Parathyroid adenoma (tissue), 2 donors: ENCODE results near the gene NCKAP5.

Experiments
- H2AFZ ChIP-seq: fragments of 300-600 bp; sonication (generic); one replicate; pipeline ENCODE4 v1.7.0; 2017; ENCODE audit warnings: antibody characterized with exemption, mild to moderate bottlenecking
- H3K27ac ChIP-seq: fragments of 300-600 bp; sonication (generic); one replicate; pipeline ENCODE4 v1.7.0; 2017
- H3K27me3 ChIP-seq: fragments of 300-600 bp; sonication (generic); one replicate; pipeline ENCODE4 v1.7.0; 2017; ENCODE audit warnings: low read length; ENCODE audit not compliant: control insufficient read depth, insufficient read depth
- H3K36me3 ChIP-seq: fragments of 300-600 bp; sonication (generic); one replicate; pipeline ENCODE4 v1.7.0; 2017; ENCODE audit warnings: low read length; ENCODE audit not compliant: control insufficient read depth, insufficient read depth
- H3K4me1 ChIP-seq: fragments of 300-600 bp; sonication (generic); one replicate; pipeline ENCODE4 v1.7.0; 2017; ENCODE audit warnings: control low read depth
- H3K4me2 ChIP-seq: fragments of 300-600 bp; sonication (generic); one replicate; pipeline ENCODE4 v1.7.0; 2017; ENCODE audit warnings: low read length
- H3K4me3 ChIP-seq: fragments of 300-600 bp; sonication (generic); one replicate; pipeline ENCODE4 v1.7.0; 2017; ENCODE audit warnings: low read depth, low read length
- H3K79me2 ChIP-seq: fragments of 300-600 bp; sonication (generic); one replicate; pipeline ENCODE4 v1.7.0; 2017; ENCODE audit warnings: control low read depth
- H3K9ac ChIP-seq: fragments of 300-600 bp; sonication (generic); one replicate; pipeline ENCODE4 v1.7.0; 2017; ENCODE audit warnings: mild to moderate bottlenecking
- H3K9me3 ChIP-seq: fragments of 300-600 bp; sonication (generic); one replicate; pipeline ENCODE4 v1.7.0; 2017; ENCODE audit warnings: low read length; ENCODE audit not compliant: control insufficient read depth
- TF ChIP-seq, protein P1 (sequence below): fragments of 300-600 bp; sonication (generic); IDR thresholded peaks from one replicate; pipeline ENCODE4 v1.7.0; 2017; ENCODE audit warnings: antibody characterized with exemption, mild to moderate bottlenecking
- donor health status: primary hyperparathyroidism.

Gene NCKAP5

DNA sequence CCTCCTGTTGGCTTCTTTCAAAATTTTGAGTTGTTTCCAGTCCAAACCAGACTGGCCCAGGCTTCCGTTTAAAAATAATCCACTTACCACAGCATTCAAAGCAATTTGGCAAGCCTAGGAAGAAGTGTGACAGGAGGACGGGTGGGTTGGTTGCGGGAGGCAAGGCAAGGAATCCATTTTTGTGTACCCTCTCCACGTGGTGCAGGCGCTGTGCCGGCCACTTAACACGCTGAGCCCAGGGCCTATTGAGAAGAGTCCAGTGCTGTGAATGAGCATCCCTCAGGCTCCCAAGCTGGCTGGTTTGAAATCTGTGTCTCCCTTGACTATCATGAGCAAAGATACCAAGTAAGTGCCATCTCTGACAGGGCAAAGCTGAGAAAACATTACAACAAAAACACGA lies 160.9 kb downstream of the NCKAP5 start:
- Histone ChIP-seq H3K27me3 (no peaks in the 10 kb centered on the region), H3K4me3 (no peak overlapping the region), H3K36me3 (no peaks in the 10 kb centered on the region), H3K4me1 (no peaks in the 10 kb centered on the region), H3K4me2 (no peak overlapping the region), H3K27ac (no peak overlapping the region), H3K79me2 (no peaks in the 10 kb centered on the region), H3K9ac (no peak overlapping the region), H3K9me3 (no peaks in the 10 kb centered on the region), H2AFZ (no peak overlapping the region)
- TF ChIP-seq, protein P1, sequence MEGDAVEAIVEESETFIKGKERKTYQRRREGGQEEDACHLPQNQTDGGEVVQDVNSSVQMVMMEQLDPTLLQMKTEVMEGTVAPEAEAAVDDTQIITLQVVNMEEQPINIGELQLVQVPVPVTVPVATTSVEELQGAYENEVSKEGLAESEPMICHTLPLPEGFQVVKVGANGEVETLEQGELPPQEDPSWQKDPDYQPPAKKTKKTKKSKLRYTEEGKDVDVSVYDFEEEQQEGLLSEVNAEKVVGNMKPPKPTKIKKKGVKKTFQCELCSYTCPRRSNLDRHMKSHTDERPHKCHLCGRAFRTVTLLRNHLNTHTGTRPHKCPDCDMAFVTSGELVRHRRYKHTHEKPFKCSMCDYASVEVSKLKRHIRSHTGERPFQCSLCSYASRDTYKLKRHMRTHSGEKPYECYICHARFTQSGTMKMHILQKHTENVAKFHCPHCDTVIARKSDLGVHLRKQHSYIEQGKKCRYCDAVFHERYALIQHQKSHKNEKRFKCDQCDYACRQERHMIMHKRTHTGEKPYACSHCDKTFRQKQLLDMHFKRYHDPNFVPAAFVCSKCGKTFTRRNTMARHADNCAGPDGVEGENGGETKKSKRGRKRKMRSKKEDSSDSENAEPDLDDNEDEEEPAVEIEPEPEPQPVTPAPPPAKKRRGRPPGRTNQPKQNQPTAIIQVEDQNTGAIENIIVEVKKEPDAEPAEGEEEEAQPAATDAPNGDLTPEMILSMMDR = no peak

DNA sequence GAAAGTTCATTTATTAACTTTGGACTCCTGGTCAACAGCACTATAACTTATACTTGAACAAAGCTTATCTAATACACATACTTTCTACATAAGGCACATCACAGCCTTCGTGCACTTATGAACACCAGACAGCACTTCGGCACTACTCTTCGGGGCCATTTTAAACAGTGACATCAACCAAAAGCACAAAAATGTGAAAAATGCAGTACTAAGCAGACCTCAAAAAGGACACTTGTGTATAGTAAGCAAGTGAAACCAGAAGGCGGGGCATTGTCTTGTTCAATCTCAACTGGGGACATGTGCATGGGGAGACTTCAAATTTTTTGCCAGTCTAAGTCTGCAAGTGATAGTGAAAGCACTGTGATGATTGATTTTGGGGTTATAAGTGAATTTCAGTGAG lies 163.0 kb downstream of the NCKAP5 start:
- Histone ChIP-seq H3K4me3 (no peak overlapping the region), H2AFZ (no peak overlapping the region), H3K4me2 (no peak overlapping the region), H3K4me1 (no peaks in the 10 kb centered on the region), H3K9me3 (no peaks in the 10 kb centered on the region), H3K9ac (no peak overlapping the region), H3K27me3 (no peaks in the 10 kb centered on the region), H3K79me2 (no peaks in the 10 kb centered on the region), H3K27ac (no peak overlapping the region), H3K36me3 (no peaks in the 10 kb centered on the region)
- TF ChIP-seq, protein P1 = no peak

DNA sequence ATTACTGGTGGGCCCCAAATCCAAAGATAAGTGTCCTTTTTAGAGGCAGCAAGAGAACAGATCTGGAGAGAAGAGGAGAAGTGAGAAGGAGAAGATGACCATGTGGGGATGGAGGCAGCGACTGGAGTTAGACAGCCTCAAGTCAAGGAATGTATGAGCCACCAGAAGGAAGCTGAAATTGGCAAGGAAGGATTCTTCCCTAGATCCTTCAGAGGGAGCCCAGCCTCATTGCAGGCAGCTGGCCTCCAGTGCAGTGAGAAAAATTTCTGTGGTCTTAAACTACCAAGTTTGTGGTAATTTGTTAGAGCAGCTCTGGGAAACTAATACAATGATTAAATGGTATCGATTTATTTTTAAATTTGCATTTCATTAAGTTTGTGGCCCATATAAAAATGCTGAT lies 167.9 kb downstream of the NCKAP5 start:
- Histone ChIP-seq H3K4me2 (no peak overlapping the region), H3K9me3 (no peaks in the 10 kb centered on the region), H3K27me3 (no peaks in the 10 kb centered on the region), H3K36me3 (no peaks in the 10 kb centered on the region), H3K79me2 (no peaks in the 10 kb centered on the region), H3K27ac (no peak overlapping the region), H2AFZ (no peak overlapping the region), H3K4me1 (no peaks in the 10 kb centered on the region), H3K9ac (no peak overlapping the region), H3K4me3 (no peak overlapping the region)
- TF ChIP-seq, protein P1 = no peak

DNA sequence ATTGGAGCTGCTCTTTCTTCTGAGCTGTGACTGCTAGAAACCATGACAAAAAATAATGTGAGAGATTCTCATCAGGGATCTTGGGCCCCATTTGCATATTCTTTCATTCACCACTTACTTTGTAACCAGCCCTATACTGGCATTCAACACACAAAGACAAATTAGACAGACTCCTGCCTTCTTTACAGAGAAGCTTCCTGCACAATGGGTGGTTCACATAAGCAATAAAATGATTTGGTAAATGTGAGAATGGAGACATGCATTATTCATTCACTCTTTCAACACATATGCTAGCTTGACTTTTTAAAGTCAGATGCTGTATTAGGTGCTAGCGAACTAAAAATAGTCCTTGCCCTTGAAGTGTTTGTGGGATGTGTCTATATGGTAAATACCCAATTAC lies 174.4 kb downstream of the NCKAP5 start:
- H3K36me3 ChIP-seq = no peaks in the 10 kb centered on the region
- H2AFZ ChIP-seq = no peak overlapping the region

DNA sequence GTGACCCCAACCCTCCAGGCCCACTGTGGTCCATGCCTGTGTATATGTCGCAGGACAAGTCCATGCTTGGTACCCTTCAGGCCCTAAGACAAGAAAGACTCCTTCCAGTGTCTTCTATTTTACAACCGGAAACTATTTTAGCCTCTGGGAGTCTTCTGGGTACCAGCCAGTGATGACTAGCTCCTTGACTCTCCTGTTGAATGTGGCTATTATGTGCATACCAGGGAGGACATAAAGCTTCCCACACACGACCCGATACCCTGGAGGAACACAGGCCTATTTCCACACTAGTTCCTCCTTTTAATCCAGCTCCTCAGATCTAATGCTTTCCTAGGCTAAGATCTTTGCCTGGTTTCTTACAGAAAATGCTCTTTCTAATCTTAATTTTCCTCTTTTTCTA lies 178.1 kb downstream of the NCKAP5 start:
- Histone ChIP-seq H3K4me3 (no peak overlapping the region), H3K9me3 (no peaks in the 10 kb centered on the region), H3K36me3 (no peaks in the 10 kb centered on the region), H2AFZ (no peak overlapping the region), H3K27ac (no peak overlapping the region), H3K4me2 (no peak overlapping the region), H3K27me3 (no peaks in the 10 kb centered on the region), H3K9ac (no peak overlapping the region), H3K79me2 (no peaks in the 10 kb centered on the region), H3K4me1 (no peaks in the 10 kb centered on the region)
- TF ChIP-seq, protein P1 = no peak

More for the DNA sequence above, 174.4 kb downstream of the NCKAP5 start:
- Histone ChIP-seq H3K9me3 (no peaks in the 10 kb centered on the region), H3K4me1 (no peaks in the 10 kb centered on the region), H3K27ac (no peak overlapping the region), H3K79me2 (no peaks in the 10 kb centered on the region), H3K4me3 (no peak overlapping the region), H3K9ac (no peak overlapping the region), H3K27me3 (no peaks in the 10 kb centered on the region), H3K4me2 (no peak overlapping the region)
- TF ChIP-seq, protein P1 = no peak
